ENCODE results near the gene SNPH.

DNA sequence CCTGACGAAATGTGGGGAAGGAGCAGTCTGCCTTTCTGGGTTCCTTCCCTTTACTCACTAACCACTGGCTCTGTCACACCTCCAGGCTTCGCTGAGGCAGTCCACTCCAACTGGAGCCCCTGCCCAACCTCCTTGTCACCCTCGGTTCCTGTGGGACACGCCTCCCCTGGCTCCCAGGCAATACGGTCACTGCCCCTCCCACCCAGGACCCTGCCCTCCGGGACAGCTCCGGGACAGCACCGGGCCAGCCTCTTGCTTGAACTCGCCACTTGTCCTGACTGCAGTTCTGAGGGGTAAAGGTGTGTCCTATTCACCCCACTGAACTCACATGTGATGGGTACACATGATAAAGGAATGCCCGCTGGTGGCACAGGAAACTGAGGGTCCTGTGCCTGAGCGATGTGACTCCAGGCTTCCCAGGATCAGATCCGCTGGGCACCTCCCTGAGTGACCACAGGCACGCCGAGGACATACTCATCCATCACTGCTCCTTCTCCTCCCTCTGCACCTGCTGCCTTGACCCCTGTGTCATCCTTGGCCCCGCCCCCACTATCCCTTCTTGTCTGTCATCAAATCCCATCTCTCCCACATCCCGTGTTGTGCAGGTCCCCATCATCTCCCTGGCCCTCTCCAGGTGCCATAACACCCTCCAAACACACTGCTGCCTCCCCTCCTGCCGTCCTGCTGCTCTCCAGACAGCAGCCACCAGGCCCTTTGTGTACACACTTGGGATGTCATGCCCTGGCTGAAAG, 55.0 kb downstream of the SNPH start:
- TF ChIP-seq, protein P1, sequence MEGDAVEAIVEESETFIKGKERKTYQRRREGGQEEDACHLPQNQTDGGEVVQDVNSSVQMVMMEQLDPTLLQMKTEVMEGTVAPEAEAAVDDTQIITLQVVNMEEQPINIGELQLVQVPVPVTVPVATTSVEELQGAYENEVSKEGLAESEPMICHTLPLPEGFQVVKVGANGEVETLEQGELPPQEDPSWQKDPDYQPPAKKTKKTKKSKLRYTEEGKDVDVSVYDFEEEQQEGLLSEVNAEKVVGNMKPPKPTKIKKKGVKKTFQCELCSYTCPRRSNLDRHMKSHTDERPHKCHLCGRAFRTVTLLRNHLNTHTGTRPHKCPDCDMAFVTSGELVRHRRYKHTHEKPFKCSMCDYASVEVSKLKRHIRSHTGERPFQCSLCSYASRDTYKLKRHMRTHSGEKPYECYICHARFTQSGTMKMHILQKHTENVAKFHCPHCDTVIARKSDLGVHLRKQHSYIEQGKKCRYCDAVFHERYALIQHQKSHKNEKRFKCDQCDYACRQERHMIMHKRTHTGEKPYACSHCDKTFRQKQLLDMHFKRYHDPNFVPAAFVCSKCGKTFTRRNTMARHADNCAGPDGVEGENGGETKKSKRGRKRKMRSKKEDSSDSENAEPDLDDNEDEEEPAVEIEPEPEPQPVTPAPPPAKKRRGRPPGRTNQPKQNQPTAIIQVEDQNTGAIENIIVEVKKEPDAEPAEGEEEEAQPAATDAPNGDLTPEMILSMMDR (IDR thresholded peaks at IDR 0.05), result no peak
- TF ChIP-seq ZFX (IDR thresholded peaks at IDR 0.05; ENCODE audit: borderline replicate concordance), result no peak
